ENCODE results near the gene LRRC74B. TPM values are rescaled to one million over a fixed set of nuclear protein-coding genes. Genes with fewer than 3 reads are reported as not detected.

LRRC74B gene
- total and polyA plus RNA-seq, 2 experiments from 2014 or later, result not detected

DNA sequence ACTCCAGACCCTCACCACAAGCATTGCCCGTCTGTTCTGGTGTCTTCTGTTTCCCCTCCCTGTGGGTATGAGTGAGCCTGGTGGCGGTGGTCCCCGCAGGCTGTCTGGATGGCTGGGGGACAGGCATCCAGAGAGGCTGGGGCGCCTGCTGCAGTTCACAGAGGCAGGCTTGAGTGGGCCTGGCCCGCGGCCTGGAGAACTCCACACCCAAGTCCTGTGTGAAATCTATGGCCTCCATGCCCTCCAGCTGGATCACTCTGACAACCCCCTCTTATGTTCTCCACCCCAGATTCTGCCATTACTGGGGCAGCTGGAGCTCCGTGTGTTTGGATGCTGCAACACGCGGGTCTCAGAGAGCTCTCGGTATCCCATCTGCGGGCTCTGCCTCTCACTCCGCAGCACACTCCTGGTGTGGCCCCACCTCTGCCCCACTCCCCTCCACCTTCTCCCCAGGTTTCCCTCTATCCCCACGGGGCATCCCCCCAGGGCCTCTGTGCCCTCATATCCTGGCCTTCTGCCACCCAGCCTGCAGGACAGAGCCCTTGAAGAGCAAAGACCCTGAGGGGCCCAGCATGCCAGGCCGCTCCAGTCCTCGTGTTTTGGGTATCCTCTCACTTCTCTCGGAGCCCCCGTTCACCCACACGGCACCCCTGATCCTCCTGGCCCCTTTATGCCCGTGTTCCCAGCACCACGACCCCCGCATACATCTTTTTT, 31.3 kb downstream of the LRRC74B start:
- Histone ChIP-seq H3K9me3 (ENCODE audit: low read depth) (no peaks in the 10 kb centered on the region), H3K27me3 (replicated peaks; ENCODE audit: insufficient read depth) (no peaks in the 10 kb centered on the region), H3K27ac (no peak overlapping the region), H3K4me1 (ENCODE audit: insufficient read depth) (peaks cover 10% of the 10 kb centered on the region), H3K9me2 (ENCODE audit: insufficient read depth) (no peaks in the 10 kb centered on the region), H3F3A (ENCODE audit: insufficient read depth) (peaks cover 10% of the 10 kb centered on the region; the same call in 1 of the 2 replicates), H3K36me3 (ENCODE audit: low read depth) (no peaks in the 10 kb centered on the region), H3K4me2 (ENCODE audit: unreplicated experiment) (no peak overlapping the region), H3K9ac (no peak overlapping the region), H4K20me1 (ENCODE audit: insufficient read depth) (no peaks in the 10 kb centered on the region), H3K4me3 (no peak overlapping the region), H3K79me2 (ENCODE audit: insufficient read depth) (no peaks in the 10 kb centered on the region), H2AFZ (no peak overlapping the region)
- TF ChIP-seq EZH2 (IDR thresholded peaks at IDR 0.05; ENCODE audit: insufficient read depth, poor library complexity, severe bottlenecking), result no peak
- TF ChIP-seq EZH2phosphoT487 (IDR thresholded peaks at IDR 0.05; ENCODE audit: insufficient read depth, low read depth), result no peak
- no peak for DNase-seq
- in situ Hi-C loops (cut with MboI), result loop anchor here (25.0 kb wide), 1 partner anchor 485 kb away; the partner anchor contains the start of genes RIMBP3C and UBE2L3
- 88% methylated on average over 17 to 21 of the region's 21 CpGs for WGBS, 2 experiments (ENCODE audit: low coverage in 1 of 2, low lambda C conversion rate in 2 of 2, missing lambda C conversion rate in 2 of 2)

DNA sequence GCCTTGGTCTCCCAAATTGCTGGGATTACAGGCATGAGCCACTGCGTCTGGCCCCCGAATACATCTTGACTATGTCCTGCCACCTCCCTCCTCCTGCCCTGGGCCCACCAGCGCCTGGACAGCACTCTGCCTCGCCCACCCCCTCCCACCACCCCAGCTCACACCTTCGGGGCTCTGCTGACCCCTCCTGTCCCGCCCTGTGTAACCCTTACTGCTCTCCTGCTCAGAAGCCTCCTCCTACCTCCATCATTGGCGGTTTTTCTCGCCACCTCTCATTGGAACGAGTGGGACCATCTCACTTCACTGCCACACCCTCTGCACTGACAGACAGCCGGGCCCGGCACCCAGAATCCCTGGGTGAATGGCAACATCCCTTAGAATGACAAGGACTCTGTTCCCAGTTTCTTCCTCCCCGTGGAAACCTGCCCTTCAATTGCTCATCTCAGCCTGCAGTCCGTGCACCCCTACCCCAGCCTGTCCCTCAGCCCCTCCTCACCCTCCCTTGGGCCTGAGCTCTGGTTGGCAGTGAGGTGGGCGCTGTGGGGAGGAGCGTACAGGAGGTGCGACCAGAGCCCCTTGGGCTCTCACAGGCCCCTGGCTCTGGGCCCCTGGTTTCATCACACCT, 32.2 kb downstream of the LRRC74B start:
- no peak for TF ChIP-seq EZH2phosphoT487 (IDR thresholded peaks at IDR 0.05; ENCODE audit: insufficient read depth, low read depth)
- TF ChIP-seq EZH2 (IDR thresholded peaks at IDR 0.05; ENCODE audit: insufficient read depth, poor library complexity, severe bottlenecking), result no peak
- no peaks in the 10 kb centered on the region for H4K20me1 ChIP-seq (ENCODE audit: insufficient read depth)
- WGBS, 2 experiments (ENCODE audit: low coverage in 1 of 2, low lambda C conversion rate in 2 of 2, missing lambda C conversion rate in 2 of 2), result 70 to 82% methylated on average over 10 to 16 of the region's 16 CpGs
- H3K9ac ChIP-seq, result no peak overlapping the region
- H3K4me1 ChIP-seq (ENCODE audit: insufficient read depth), result peaks cover 10% of the 10 kb centered on the region
- no peaks in the 10 kb centered on the region for H3K9me2 ChIP-seq (ENCODE audit: insufficient read depth)
- no peak overlapping the region for H3K4me2 ChIP-seq (ENCODE audit: unreplicated experiment)
- peaks cover 10% of the 10 kb centered on the region; the same call in 1 of the 2 replicates for H3F3A ChIP-seq (ENCODE audit: insufficient read depth)
- H3K27ac ChIP-seq, result no peak overlapping the region
- no peaks in the 10 kb centered on the region for H3K36me3 ChIP-seq (ENCODE audit: low read depth)
- H3K9me3 ChIP-seq (ENCODE audit: low read depth), result no peaks in the 10 kb centered on the region
- no peak overlapping the region for H3K4me3 ChIP-seq
- H3K79me2 ChIP-seq (ENCODE audit: insufficient read depth), result no peaks in the 10 kb centered on the region
- in situ Hi-C loops (cut with MboI), result loop anchor here (25.0 kb wide), 1 partner anchor 484 kb away; the partner anchor contains the start of genes RIMBP3C and UBE2L3
- no peak for DNase-seq
- H2AFZ ChIP-seq, result no peak overlapping the region
- no peaks in the 10 kb centered on the region for H3K27me3 ChIP-seq (replicated peaks; ENCODE audit: insufficient read depth)

DNA sequence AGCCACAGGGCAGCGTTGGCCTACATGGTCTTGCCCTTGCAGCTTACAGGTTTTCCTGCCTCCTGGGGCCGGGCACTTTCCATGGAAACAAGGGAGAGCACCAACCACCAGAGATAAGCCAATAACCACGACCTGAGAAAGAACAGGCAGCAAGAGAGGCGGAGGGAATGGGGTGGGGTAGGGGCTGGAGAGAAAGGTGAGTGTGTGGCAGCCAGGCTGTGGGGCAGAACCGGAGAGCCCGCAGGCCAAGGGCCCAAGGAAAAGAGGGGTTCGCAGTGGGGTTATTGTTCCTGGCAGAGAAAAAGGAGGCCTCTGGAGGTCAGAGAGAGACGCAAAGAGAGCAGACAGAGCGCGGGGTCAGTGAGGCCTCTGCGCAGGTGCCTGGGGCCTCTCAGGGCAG, 33.2 kb downstream of the LRRC74B start:
- no peak overlapping the region for H3K9ac ChIP-seq
- no peak overlapping the region for H3K27ac ChIP-seq
- no peaks in the 10 kb centered on the region for H3K27me3 ChIP-seq (replicated peaks; ENCODE audit: insufficient read depth)
- DNase-seq, result no peak
- H4K20me1 ChIP-seq (ENCODE audit: insufficient read depth), result no peaks in the 10 kb centered on the region
- H3K79me2 ChIP-seq (ENCODE audit: insufficient read depth), result no peaks in the 10 kb centered on the region
- peaks cover 4% of the 10 kb centered on the region; the same call in 1 of the 2 replicates for H3F3A ChIP-seq (ENCODE audit: insufficient read depth)
- H3K4me1 ChIP-seq (ENCODE audit: insufficient read depth), result peaks cover 4% of the 10 kb centered on the region
- H3K36me3 ChIP-seq (ENCODE audit: low read depth), result no peaks in the 10 kb centered on the region
- in situ Hi-C loops (cut with MboI), result loop anchor here (25.0 kb wide), 1 partner anchor 483 kb away; the partner anchor contains the start of genes RIMBP3C and UBE2L3
- H3K4me3 ChIP-seq, result no peak overlapping the region
- TF ChIP-seq EZH2phosphoT487 (IDR thresholded peaks at IDR 0.05; ENCODE audit: insufficient read depth, low read depth), result no peak
- no peak for TF ChIP-seq EZH2 (IDR thresholded peaks at IDR 0.05; ENCODE audit: insufficient read depth, poor library complexity, severe bottlenecking)
- H3K4me2 ChIP-seq (ENCODE audit: unreplicated experiment), result no peak overlapping the region
- no peak overlapping the region for H2AFZ ChIP-seq
- 86 to 88% methylated on average over 7 to 11 of the region's 11 CpGs for WGBS, 2 experiments (ENCODE audit: low coverage in 1 of 2, low lambda C conversion rate in 2 of 2, missing lambda C conversion rate in 2 of 2)
- H3K9me3 ChIP-seq (ENCODE audit: low read depth), result no peaks in the 10 kb centered on the region
- H3K9me2 ChIP-seq (ENCODE audit: insufficient read depth), result no peaks in the 10 kb centered on the region

DNA sequence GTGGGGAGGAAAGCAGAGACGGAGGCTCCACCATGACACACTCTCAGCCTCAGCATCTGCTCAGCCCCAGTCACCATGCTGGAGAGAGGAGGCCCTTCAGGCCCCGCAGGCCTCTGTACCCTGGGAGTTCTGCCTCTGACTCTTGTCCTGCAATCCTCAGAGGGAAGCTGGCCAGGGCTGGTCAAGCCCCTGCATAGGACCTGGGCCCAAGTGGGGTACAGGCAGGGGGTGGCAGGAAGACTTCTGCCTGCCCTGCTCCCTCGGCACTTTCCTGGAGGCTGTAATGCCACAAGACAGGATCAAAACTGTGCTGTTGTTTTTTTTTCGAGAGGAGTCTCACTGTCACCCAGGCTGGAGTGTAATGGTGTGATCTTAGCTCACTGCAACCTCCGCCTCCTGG, 33.7 kb downstream of the LRRC74B start:
- 76% methylated on average over 5 of the region's 5 CpGs for WGBS, 2 experiments (ENCODE audit: low coverage in 1 of 2, low lambda C conversion rate in 2 of 2, missing lambda C conversion rate in 2 of 2)
- H3K9me2 ChIP-seq (ENCODE audit: insufficient read depth), result no peaks in the 10 kb centered on the region
- no peak for TF ChIP-seq EZH2phosphoT487 (IDR thresholded peaks at IDR 0.05; ENCODE audit: insufficient read depth, low read depth)
- TF ChIP-seq EZH2 (IDR thresholded peaks at IDR 0.05; ENCODE audit: insufficient read depth, poor library complexity, severe bottlenecking), result no peak
- H2AFZ ChIP-seq, result no peak overlapping the region
- no peaks in the 10 kb centered on the region for H3K27me3 ChIP-seq (replicated peaks; ENCODE audit: insufficient read depth)
- in situ Hi-C loops (cut with MboI), result loop anchor here (25.0 kb wide), 1 partner anchor 483 kb away; the partner anchor contains the start of genes RIMBP3C and UBE2L3
- peaks cover 1% of the 10 kb centered on the region; the same call in 1 of the 2 replicates for H3K4me1 ChIP-seq (ENCODE audit: insufficient read depth)
- H3K79me2 ChIP-seq (ENCODE audit: insufficient read depth), result no peaks in the 10 kb centered on the region
- peaks cover 1% of the 10 kb centered on the region; the same call in 1 of the 2 replicates for H3F3A ChIP-seq (ENCODE audit: insufficient read depth)
- no peaks in the 10 kb centered on the region for H4K20me1 ChIP-seq (ENCODE audit: insufficient read depth)
- no peak overlapping the region for H3K27ac ChIP-seq
- no peaks in the 10 kb centered on the region for H3K9me3 ChIP-seq (ENCODE audit: low read depth)
- no peak for DNase-seq
- no peak overlapping the region for H3K9ac ChIP-seq
- H3K4me2 ChIP-seq (ENCODE audit: unreplicated experiment), result no peak overlapping the region
- no peak overlapping the region for H3K4me3 ChIP-seq
- no peaks in the 10 kb centered on the region for H3K36me3 ChIP-seq (ENCODE audit: low read depth)
